ENCODE results near the gene CNOT3.

GRCh38 chr19:54186351-54186750, 48.8 kb downstream of the CNOT3 start:
- TF ChIP-seq EZH2 (IDR thresholded peaks at IDR 0.05; ENCODE audit: low read depth, unreplicated experiment) (no peak), POLR2AphosphoS5 (IDR thresholded peaks at IDR 0.05; ENCODE audit: low read depth) (no peak), REST (IDR thresholded peaks at IDR 0.05; ENCODE audit: unreplicated experiment) (no peak), JUNB (IDR thresholded peaks at IDR 0.05; ENCODE audit: unreplicated experiment) (no peak), EZH2phosphoT487 (IDR thresholded peaks at IDR 0.05; ENCODE audit: unreplicated experiment) (no peak), CREB1 (CRISPR knock-in tag; IDR thresholded peaks at IDR 0.05; ENCODE audit: low read depth) (no peak)
- TF ChIP-seq, protein P1, sequence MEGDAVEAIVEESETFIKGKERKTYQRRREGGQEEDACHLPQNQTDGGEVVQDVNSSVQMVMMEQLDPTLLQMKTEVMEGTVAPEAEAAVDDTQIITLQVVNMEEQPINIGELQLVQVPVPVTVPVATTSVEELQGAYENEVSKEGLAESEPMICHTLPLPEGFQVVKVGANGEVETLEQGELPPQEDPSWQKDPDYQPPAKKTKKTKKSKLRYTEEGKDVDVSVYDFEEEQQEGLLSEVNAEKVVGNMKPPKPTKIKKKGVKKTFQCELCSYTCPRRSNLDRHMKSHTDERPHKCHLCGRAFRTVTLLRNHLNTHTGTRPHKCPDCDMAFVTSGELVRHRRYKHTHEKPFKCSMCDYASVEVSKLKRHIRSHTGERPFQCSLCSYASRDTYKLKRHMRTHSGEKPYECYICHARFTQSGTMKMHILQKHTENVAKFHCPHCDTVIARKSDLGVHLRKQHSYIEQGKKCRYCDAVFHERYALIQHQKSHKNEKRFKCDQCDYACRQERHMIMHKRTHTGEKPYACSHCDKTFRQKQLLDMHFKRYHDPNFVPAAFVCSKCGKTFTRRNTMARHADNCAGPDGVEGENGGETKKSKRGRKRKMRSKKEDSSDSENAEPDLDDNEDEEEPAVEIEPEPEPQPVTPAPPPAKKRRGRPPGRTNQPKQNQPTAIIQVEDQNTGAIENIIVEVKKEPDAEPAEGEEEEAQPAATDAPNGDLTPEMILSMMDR (conservative IDR thresholded peaks at IDR 0.05; ENCODE audit: low read depth in 2 of 2) = no peak
- TF ChIP-seq, protein P2, sequence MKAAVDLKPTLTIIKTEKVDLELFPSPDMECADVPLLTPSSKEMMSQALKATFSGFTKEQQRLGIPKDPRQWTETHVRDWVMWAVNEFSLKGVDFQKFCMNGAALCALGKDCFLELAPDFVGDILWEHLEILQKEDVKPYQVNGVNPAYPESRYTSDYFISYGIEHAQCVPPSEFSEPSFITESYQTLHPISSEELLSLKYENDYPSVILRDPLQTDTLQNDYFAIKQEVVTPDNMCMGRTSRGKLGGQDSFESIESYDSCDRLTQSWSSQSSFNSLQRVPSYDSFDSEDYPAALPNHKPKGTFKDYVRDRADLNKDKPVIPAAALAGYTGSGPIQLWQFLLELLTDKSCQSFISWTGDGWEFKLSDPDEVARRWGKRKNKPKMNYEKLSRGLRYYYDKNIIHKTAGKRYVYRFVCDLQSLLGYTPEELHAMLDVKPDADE (IDR thresholded peaks at IDR 0.05) = no peak
